Measurements from ENCODE around the gene TRIL. TPM values are rescaled to one million over a fixed set of nuclear protein-coding genes. Genes with fewer than 3 reads are reported as not detected.

TRIL gene
- total RNA-seq, 1 experiment from 2014 or later: 3.0 TPM

DNA sequence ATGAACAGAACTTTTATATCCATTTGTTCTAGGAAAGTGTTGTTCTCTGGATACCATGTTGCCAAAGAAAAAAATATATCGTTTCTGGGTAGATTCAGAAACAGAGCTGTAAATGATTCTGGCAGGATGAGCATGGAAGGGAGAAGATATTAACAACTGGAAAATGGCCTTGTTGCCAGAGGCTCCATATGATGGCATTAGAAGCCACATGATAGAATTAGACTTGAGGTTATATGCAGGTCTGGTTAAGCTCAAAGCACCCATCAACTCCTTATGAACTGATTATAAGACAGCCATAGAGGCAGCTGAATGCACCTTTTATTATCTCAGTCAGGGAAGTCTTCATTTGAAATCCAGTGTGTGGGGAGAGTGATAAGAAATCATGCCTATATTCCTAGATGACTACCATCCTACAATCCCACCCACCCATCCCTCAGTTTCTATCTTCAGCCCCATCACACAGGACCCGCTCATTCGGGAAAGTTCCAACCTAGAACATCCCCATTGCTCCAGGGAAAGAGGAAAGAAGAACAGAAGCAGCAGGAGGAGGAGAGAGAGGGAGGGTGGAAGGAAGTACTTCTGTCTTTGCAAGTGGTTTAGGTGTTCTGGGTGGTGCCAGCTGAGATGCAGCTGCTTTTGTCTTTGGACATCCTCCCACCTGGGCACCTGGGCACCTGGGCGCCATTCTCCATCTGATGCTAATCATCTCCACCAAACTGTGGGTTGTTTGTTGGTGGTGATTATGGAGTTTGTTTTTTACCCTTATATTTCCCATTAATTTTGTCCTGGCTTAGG is 25.5 kb upstream of the TRIL start:
- Mint-ChIP-seq H3K36me3 (no peaks in the 10 kb centered on the region), H3K4me1 (peaks cover 58% of the 10 kb centered on the region), H3K9me3 (no peaks in the 10 kb centered on the region), H3K27ac (0 out of 2 replicates have a peak overlapping the region, but pooled peaks have one; percentile 78), H3K4me3 (no peak overlapping the region), H3K27me3 (ENCODE audit: low read depth) (no peaks in the 10 kb centered on the region)
- no peak for ATAC-seq
- DNase-seq (ENCODE audit: low spot score): no peak
- POLR2A ChIA-PET: no interaction called here
- TF ChIP-seq, protein P1, sequence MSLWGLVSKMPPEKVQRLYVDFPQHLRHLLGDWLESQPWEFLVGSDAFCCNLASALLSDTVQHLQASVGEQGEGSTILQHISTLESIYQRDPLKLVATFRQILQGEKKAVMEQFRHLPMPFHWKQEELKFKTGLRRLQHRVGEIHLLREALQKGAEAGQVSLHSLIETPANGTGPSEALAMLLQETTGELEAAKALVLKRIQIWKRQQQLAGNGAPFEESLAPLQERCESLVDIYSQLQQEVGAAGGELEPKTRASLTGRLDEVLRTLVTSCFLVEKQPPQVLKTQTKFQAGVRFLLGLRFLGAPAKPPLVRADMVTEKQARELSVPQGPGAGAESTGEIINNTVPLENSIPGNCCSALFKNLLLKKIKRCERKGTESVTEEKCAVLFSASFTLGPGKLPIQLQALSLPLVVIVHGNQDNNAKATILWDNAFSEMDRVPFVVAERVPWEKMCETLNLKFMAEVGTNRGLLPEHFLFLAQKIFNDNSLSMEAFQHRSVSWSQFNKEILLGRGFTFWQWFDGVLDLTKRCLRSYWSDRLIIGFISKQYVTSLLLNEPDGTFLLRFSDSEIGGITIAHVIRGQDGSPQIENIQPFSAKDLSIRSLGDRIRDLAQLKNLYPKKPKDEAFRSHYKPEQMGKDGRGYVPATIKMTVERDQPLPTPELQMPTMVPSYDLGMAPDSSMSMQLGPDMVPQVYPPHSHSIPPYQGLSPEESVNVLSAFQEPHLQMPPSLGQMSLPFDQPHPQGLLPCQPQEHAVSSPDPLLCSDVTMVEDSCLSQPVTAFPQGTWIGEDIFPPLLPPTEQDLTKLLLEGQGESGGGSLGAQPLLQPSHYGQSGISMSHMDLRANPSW (CRISPR knock-in tag; conservative IDR thresholded peaks at IDR 0.05; ENCODE audit: low read depth): no peak
- TF ChIP-seq, protein P2, sequence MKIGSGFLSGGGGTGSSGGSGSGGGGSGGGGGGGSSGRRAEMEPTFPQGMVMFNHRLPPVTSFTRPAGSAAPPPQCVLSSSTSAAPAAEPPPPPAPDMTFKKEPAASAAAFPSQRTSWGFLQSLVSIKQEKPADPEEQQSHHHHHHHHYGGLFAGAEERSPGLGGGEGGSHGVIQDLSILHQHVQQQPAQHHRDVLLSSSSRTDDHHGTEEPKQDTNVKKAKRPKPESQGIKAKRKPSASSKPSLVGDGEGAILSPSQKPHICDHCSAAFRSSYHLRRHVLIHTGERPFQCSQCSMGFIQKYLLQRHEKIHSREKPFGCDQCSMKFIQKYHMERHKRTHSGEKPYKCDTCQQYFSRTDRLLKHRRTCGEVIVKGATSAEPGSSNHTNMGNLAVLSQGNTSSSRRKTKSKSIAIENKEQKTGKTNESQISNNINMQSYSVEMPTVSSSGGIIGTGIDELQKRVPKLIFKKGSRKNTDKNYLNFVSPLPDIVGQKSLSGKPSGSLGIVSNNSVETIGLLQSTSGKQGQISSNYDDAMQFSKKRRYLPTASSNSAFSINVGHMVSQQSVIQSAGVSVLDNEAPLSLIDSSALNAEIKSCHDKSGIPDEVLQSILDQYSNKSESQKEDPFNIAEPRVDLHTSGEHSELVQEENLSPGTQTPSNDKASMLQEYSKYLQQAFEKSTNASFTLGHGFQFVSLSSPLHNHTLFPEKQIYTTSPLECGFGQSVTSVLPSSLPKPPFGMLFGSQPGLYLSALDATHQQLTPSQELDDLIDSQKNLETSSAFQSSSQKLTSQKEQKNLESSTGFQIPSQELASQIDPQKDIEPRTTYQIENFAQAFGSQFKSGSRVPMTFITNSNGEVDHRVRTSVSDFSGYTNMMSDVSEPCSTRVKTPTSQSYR (CRISPR knock-in tag; IDR thresholded peaks at IDR 0.05): no peak
- TF ChIP-seq ZNF121 (CRISPR knock-in tag; IDR thresholded peaks at IDR 0.05) (no peak), ZNF416 (CRISPR knock-in tag; IDR thresholded peaks at IDR 0.05) (no peak), SP1 (CRISPR knock-in tag; conservative IDR thresholded peaks at IDR 0.05) (no peak), TEAD1 (CRISPR knock-in tag; IDR thresholded peaks at IDR 0.05) (no peak), OVOL2 (CRISPR knock-in tag; IDR thresholded peaks at IDR 0.05; ENCODE audit: borderline replicate concordance) (no peak), MYBL2 (CRISPR knock-in tag; IDR thresholded peaks at IDR 0.05) (no peak), ZNF317 (CRISPR knock-in tag; IDR thresholded peaks at IDR 0.05; ENCODE audit: borderline replicate concordance, low read depth) (no peak), ZNF219 (CRISPR knock-in tag; IDR thresholded peaks at IDR 0.05; ENCODE audit: borderline replicate concordance) (no peak), TCF7 (CRISPR knock-in tag; IDR thresholded peaks at IDR 0.05; ENCODE audit: low read depth) (no peak), CREB1 (CRISPR knock-in tag; IDR thresholded peaks at IDR 0.05) (no peak), EMX1 (CRISPR knock-in tag; IDR thresholded peaks at IDR 0.05) (no peak)
- TF ChIP-seq, protein P3, sequence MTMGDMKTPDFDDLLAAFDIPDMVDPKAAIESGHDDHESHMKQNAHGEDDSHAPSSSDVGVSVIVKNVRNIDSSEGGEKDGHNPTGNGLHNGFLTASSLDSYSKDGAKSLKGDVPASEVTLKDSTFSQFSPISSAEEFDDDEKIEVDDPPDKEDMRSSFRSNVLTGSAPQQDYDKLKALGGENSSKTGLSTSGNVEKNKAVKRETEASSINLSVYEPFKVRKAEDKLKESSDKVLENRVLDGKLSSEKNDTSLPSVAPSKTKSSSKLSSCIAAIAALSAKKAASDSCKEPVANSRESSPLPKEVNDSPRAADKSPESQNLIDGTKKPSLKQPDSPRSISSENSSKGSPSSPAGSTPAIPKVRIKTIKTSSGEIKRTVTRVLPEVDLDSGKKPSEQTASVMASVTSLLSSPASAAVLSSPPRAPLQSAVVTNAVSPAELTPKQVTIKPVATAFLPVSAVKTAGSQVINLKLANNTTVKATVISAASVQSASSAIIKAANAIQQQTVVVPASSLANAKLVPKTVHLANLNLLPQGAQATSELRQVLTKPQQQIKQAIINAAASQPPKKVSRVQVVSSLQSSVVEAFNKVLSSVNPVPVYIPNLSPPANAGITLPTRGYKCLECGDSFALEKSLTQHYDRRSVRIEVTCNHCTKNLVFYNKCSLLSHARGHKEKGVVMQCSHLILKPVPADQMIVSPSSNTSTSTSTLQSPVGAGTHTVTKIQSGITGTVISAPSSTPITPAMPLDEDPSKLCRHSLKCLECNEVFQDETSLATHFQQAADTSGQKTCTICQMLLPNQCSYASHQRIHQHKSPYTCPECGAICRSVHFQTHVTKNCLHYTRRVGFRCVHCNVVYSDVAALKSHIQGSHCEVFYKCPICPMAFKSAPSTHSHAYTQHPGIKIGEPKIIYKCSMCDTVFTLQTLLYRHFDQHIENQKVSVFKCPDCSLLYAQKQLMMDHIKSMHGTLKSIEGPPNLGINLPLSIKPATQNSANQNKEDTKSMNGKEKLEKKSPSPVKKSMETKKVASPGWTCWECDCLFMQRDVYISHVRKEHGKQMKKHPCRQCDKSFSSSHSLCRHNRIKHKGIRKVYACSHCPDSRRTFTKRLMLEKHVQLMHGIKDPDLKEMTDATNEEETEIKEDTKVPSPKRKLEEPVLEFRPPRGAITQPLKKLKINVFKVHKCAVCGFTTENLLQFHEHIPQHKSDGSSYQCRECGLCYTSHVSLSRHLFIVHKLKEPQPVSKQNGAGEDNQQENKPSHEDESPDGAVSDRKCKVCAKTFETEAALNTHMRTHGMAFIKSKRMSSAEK (CRISPR knock-in tag; IDR thresholded peaks at IDR 0.05; ENCODE audit: borderline replicate concordance): no peak
- TF ChIP-seq, protein P4, sequence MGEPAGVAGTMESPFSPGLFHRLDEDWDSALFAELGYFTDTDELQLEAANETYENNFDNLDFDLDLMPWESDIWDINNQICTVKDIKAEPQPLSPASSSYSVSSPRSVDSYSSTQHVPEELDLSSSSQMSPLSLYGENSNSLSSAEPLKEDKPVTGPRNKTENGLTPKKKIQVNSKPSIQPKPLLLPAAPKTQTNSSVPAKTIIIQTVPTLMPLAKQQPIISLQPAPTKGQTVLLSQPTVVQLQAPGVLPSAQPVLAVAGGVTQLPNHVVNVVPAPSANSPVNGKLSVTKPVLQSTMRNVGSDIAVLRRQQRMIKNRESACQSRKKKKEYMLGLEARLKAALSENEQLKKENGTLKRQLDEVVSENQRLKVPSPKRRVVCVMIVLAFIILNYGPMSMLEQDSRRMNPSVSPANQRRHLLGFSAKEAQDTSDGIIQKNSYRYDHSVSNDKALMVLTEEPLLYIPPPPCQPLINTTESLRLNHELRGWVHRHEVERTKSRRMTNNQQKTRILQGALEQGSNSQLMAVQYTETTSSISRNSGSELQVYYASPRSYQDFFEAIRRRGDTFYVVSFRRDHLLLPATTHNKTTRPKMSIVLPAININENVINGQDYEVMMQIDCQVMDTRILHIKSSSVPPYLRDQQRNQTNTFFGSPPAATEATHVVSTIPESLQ (CRISPR knock-in tag; IDR thresholded peaks at IDR 0.05): no peak
- TF ChIP-seq, protein P5, sequence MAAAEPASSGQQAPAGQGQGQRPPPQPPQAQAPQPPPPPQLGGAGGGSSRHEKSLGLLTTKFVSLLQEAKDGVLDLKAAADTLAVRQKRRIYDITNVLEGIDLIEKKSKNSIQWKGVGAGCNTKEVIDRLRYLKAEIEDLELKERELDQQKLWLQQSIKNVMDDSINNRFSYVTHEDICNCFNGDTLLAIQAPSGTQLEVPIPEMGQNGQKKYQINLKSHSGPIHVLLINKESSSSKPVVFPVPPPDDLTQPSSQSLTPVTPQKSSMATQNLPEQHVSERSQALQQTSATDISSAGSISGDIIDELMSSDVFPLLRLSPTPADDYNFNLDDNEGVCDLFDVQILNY (CRISPR knock-in tag; IDR thresholded peaks at IDR 0.05): no peak
- TF ChIP-seq, protein P6, sequence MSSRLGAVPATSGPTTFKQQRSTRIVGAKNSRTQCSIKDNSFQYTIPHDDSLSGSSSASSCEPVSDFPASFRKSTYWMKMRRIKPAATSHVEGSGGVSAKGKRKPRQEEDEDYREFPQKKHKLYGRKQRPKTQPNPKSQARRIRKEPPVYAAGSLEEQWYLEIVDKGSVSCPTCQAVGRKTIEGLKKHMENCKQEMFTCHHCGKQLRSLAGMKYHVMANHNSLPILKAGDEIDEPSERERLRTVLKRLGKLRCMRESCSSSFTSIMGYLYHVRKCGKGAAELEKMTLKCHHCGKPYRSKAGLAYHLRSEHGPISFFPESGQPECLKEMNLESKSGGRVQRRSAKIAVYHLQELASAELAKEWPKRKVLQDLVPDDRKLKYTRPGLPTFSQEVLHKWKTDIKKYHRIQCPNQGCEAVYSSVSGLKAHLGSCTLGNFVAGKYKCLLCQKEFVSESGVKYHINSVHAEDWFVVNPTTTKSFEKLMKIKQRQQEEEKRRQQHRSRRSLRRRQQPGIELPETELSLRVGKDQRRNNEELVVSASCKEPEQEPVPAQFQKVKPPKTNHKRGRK (CRISPR knock-in tag; IDR thresholded peaks at IDR 0.05; ENCODE audit: borderline replicate concordance): no peak
- CTCF ChIA-PET: interaction anchor here (1.1 to 4.0 kb wide), 3 partner anchors 22 to 123 kb away, joined by 3 to 35 read pairs (median 4); no protein-coding TSS in a partner anchor
